ENCODE measurements around the gene NOLC1.

NOLC1 gene

DNA sequence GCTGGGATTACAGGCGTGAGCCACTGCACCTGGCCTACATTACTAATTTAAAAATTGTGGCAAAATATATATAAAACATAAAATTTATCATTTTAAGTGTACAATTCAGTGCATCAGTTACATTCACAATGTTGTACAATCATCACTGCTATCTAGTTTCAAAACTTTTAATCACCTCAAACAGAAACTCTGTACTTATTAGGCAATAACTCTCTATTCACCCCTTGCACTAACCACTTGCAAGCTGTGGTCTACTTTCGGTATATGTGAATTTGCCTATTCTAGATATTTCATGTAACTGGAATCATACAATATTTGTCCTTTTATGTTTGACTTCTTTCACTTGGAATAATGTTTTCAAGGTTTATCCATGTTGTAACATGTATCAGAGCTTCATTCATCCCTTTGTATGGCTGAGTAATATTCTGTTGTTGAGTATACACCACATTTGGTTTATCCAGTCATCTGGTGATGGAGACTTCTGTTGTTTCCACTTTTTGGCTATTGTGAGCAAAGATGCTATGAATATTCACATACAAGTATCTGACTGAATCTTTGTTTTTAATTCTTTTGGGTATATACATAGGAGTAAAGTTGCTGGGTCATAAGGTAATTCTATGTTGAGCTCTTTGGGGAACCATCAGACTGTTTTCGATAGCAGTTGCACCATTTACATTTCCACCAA, 59.6 kb downstream of the NOLC1 start:
- DNase-seq, result no peak

Data from stimulated activated CD8-positive, alpha-beta memory T cell treated with anti-CD3 and anti-CD28 coated beads, Interleukin-4, amount 100 ng/mL, for 48 hours (primary cell).